ENCODE results near the gene DEDD.

The DEDD gene

DNA sequence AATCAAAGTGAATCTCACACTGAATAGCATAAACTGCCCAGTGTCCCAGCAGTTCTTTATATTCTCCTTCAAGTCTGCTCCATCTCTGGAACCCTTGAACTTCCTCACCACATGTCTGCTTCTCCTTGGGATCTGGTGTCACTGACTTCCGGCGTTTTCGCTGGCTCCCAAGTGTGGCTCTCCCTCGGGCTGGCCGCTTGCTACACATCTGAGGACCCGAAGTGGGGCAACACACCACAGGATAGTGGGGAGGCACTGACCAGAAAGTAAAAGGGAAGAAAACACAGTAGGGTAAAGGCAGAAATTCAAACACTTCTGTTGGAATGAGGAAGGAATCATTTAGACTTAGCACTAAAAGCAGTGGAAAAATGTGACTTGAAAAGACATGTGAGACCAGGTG, 9.5 kb downstream of the DEDD start:
- H3K9ac ChIP-seq (ENCODE audit: low read length) = no peak overlapping the region
- no peak overlapping the region for H3K27ac ChIP-seq (ENCODE audit: low read length)
- TF ChIP-seq EZH2phosphoT487 (IDR thresholded peaks at IDR 0.05; ENCODE audit: low read depth) = no peak
- TF ChIP-seq, protein P1, sequence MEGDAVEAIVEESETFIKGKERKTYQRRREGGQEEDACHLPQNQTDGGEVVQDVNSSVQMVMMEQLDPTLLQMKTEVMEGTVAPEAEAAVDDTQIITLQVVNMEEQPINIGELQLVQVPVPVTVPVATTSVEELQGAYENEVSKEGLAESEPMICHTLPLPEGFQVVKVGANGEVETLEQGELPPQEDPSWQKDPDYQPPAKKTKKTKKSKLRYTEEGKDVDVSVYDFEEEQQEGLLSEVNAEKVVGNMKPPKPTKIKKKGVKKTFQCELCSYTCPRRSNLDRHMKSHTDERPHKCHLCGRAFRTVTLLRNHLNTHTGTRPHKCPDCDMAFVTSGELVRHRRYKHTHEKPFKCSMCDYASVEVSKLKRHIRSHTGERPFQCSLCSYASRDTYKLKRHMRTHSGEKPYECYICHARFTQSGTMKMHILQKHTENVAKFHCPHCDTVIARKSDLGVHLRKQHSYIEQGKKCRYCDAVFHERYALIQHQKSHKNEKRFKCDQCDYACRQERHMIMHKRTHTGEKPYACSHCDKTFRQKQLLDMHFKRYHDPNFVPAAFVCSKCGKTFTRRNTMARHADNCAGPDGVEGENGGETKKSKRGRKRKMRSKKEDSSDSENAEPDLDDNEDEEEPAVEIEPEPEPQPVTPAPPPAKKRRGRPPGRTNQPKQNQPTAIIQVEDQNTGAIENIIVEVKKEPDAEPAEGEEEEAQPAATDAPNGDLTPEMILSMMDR (IDR thresholded peaks at IDR 0.05; ENCODE audit: low read depth, low read length) = no peak
- H3K9me3 ChIP-seq (ENCODE audit: insufficient read depth, low read length) = no peaks in the 10 kb centered on the region
- no peaks in the 10 kb centered on the region for H3K27me3 ChIP-seq (ENCODE audit: low read depth, low read length)
- H3K79me2 ChIP-seq (ENCODE audit: low read length) = peaks cover 40% of the 10 kb centered on the region
- no peak overlapping the region for H3K4me3 ChIP-seq (ENCODE audit: low read length)
- H2AFZ ChIP-seq (ENCODE audit: low read depth, low read length) = no peak overlapping the region
- H3K4me2 ChIP-seq (ENCODE audit: low read length) = no peak overlapping the region
- peaks cover 70% of the 10 kb centered on the region for H3K36me3 ChIP-seq (replicated peaks; ENCODE audit: low read depth, low read length)
- 0 out of 2 replicates have a peak, but pooled peaks cover 4% of the 10 kb centered on the region for H4K20me1 ChIP-seq (ENCODE audit: insufficient read depth, low read length)
- H3K4me1 ChIP-seq (ENCODE audit: low read length) = peaks cover 33% of the 10 kb centered on the region

DNA sequence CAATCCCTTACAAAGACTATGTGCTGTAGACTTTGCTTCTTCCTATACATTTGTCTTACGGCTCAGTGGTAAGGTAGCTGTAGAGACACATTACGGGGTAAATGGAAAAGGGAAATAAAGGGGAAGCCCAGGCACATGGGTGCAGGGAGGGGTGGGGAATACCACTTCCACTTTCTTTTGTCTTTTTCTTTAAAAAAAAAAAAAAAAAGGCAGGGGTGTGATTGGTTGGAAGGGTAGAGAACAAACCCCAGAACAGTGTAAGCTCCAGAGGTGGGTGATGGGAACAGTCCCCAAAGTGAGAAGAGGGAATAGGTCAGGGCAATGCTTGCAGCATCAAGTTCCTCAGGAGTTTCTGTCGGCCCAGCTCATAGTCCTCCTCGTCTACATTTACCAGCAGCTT, 10.6 kb downstream of the DEDD start:
- H3K4me2 ChIP-seq (ENCODE audit: low read length) = peak overlapping the region; percentile 43
- peaks cover 42% of the 10 kb centered on the region for H3K79me2 ChIP-seq (ENCODE audit: low read length)
- H3K27me3 ChIP-seq (ENCODE audit: low read depth, low read length) = no peaks in the 10 kb centered on the region
- no peak overlapping the region for H3K4me3 ChIP-seq (ENCODE audit: low read length)
- no peak overlapping the region for H2AFZ ChIP-seq (ENCODE audit: low read depth, low read length)
- H3K9me3 ChIP-seq (ENCODE audit: insufficient read depth, low read length) = no peaks in the 10 kb centered on the region
- no peaks in the 10 kb centered on the region for H4K20me1 ChIP-seq (ENCODE audit: insufficient read depth, low read length)
- peaks cover 34% of the 10 kb centered on the region for H3K4me1 ChIP-seq (ENCODE audit: low read length)
- peak overlapping the region; percentile 42 for H3K27ac ChIP-seq (ENCODE audit: low read length)
- H3K36me3 ChIP-seq (replicated peaks; ENCODE audit: low read depth, low read length) = peaks cover 59% of the 10 kb centered on the region
- TF ChIP-seq, protein P1 (IDR thresholded peaks at IDR 0.05; ENCODE audit: low read depth, low read length) = no peak
- no peak for TF ChIP-seq EZH2phosphoT487 (IDR thresholded peaks at IDR 0.05; ENCODE audit: low read depth)
- peak overlapping the region; percentile 1; the same call in 1 of the 2 replicates for H3K9ac ChIP-seq (ENCODE audit: low read length)

DNA sequence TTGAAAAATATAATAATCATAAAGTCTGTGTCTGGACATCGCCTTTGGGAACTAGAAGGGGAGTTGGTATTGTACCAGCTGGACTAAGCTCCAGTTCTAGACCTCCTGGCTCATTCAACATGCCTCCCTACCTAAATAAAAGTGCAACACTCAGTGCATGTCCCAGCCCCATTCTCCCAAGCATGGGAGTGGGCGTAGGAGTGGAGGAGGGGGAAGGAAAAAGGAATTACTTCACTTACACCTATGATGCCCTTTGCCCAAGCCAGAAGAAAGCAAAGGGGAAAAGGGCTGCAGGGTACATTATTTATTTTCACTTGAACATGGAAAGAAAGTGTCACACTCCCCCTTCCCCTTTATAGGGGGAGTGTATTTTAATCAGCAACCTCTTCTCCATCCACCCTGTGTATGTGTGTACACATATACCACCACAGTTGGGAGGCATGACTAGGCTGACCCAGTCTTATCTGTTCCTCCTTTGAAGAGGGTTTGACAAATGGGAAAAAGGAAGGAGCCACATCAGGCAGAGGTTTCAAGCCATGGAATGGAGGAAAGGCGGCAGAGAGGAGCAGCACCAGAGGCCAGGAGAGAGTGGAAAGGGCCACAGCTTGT, 11.3 kb downstream of the DEDD start:
- H3K79me2 ChIP-seq (ENCODE audit: low read length) = peaks cover 46% of the 10 kb centered on the region
- H3K4me3 ChIP-seq (ENCODE audit: low read length) = no peak overlapping the region
- H3K9me3 ChIP-seq (ENCODE audit: insufficient read depth, low read length) = no peaks in the 10 kb centered on the region
- no peaks in the 10 kb centered on the region for H3K27me3 ChIP-seq (ENCODE audit: low read depth, low read length)
- peak overlapping the region; percentile 42 for H3K27ac ChIP-seq (ENCODE audit: low read length)
- H4K20me1 ChIP-seq (ENCODE audit: insufficient read depth, low read length) = no peaks in the 10 kb centered on the region
- TF ChIP-seq, protein P1 (IDR thresholded peaks at IDR 0.05; ENCODE audit: low read depth, low read length) = no peak
- TF ChIP-seq EZH2phosphoT487 (IDR thresholded peaks at IDR 0.05; ENCODE audit: low read depth) = no peak
- no peak overlapping the region for H2AFZ ChIP-seq (ENCODE audit: low read depth, low read length)
- H3K4me2 ChIP-seq (ENCODE audit: low read length) = peak overlapping the region; percentile 43
- H3K36me3 ChIP-seq (replicated peaks; ENCODE audit: low read depth, low read length) = peaks cover 57% of the 10 kb centered on the region
- peaks cover 38% of the 10 kb centered on the region for H3K4me1 ChIP-seq (ENCODE audit: low read length)
- peak overlapping the region; percentile 1; the same call in 1 of the 2 replicates for H3K9ac ChIP-seq (ENCODE audit: low read length)

DNA sequence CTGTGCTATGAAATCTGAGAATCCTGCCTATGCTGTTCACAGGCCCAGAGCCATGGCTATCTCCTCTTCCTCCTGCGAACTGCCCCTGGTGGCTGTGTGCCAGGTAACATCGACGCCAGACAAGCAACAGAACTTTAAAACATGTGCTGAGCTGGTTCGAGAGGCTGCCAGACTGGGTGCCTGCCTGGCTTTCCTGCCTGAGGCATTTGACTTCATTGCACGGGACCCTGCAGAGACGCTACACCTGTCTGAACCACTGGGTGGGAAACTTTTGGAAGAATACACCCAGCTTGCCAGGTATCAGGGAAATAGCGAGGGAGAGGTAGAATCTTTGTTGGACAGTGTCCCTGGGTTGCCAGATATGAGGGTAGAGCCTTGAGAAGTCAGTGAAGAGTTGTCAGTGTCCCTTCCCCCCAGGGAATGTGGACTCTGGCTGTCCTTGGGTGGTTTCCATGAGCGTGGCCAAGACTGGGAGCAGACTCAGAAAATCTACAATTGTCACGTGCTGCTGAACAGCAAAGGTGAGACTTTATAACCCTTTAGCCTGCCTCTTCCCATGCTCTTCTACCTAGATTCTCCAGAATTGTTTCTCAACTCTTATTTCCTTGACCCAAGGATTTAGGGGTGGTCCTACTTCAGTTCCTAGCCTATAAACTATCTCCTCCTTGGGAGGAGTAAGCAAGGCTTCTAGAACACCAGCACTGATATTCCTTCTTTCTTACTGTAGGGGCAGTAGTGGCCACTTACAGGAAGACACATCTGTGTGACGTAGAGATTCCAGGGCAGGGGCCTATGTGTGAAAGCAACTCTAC, 13.2 kb downstream of the DEDD start:
- Histone ChIP-seq H3K36me3 (replicated peaks; ENCODE audit: low read depth, low read length) (peaks cover 49% of the 10 kb centered on the region), H3K4me2 (ENCODE audit: low read length) (peak overlapping the region; percentile 85), H3K9ac (ENCODE audit: low read length) (no peak overlapping the region), H3K9me3 (ENCODE audit: insufficient read depth, low read length) (no peaks in the 10 kb centered on the region), H3K27me3 (ENCODE audit: low read depth, low read length) (no peaks in the 10 kb centered on the region), H3K79me2 (ENCODE audit: low read length) (peaks cover 55% of the 10 kb centered on the region), H3K4me1 (ENCODE audit: low read length) (peaks cover 38% of the 10 kb centered on the region), H3K27ac (ENCODE audit: low read length) (peak overlapping the region; percentile 5), H4K20me1 (ENCODE audit: insufficient read depth, low read length) (peaks cover 13% of the 10 kb centered on the region), H3K4me3 (ENCODE audit: low read length) (peak overlapping the region; percentile 88; the same call in 1 of the 2 replicates), H2AFZ (ENCODE audit: low read depth, low read length) (no peak overlapping the region)
- TF ChIP-seq EZH2phosphoT487 (IDR thresholded peaks at IDR 0.05; ENCODE audit: low read depth) = no peak
- TF ChIP-seq, protein P1 (IDR thresholded peaks at IDR 0.05; ENCODE audit: low read depth, low read length) = peak; percentile 41

Data from OCI-LY3 (cell line).